Heart right ventricle (tissue), 16 donors: ENCODE results near the gene TTLL7. TPM values are rescaled to one million over a fixed set of nuclear protein-coding genes. Genes with fewer than 3 reads are reported as not detected.

Experiments used
- ATAC-seq, 8 donors: fragments of 200-7000 bp; cut with Tn5 transposase; one replicate each; pipeline ENCODE4 v1.9.1; 2020; ENCODE audit warnings: mild to moderate bottlenecking in 8 of 8, moderate library complexity in 8 of 8, moderate number of reproducible peaks in 1 of 8
- DNase-seq, 2 donors: peaks; one replicate each; pipeline ENCODE4 v3.0.0-alpha.2; 2020
- H3K27ac ChIP-seq, 10 donors: fragments of 200-600 bp; sonication (generic) in 2 of 10; one replicate each; pipeline versions ENCODE4 v1.5.0 to v1.8.0; 2020 to 2022; ENCODE audit warnings: mild to moderate bottlenecking in 3 of 10
- H3K27me3 ChIP-seq, 7 donors: fragments of 200-600 bp; one replicate each; pipeline ENCODE4 v1.8.0; 2021 to 2022; ENCODE audit warnings: mild to moderate bottlenecking in 2 of 7
- H3K36me3 ChIP-seq, 9 donors: fragments of 200-600 bp; sonication (generic) in 1 of 9; one replicate each; pipeline versions ENCODE4 v1.5.0 to v1.8.0; 2020 to 2022; ENCODE audit warnings: mild to moderate bottlenecking in 2 of 9
- H3K4me1 ChIP-seq, 9 donors: fragments of 200-600 bp; sonication (generic) in 1 of 9; one replicate each; pipeline versions ENCODE4 v1.5.0 to v1.8.0; 2020 to 2022; ENCODE audit warnings: mild to moderate bottlenecking in 4 of 9
- H3K4me3 ChIP-seq, 10 donors: fragments of 200-600 bp; sonication (generic) in 2 of 10; one replicate each; pipeline versions ENCODE4 v1.5.0 to v1.8.0; 2020 to 2022; ENCODE audit warnings: mild to moderate bottlenecking in 7 of 10, moderate library complexity in 2 of 10
- H3K9me3 ChIP-seq, 11 donors: fragments of 200-600 bp in 10 of 11; sonication (generic) in 2 of 11; one replicate each; pipeline versions ENCODE4 v1.5.0 to v1.8.0; 2013 to 2022; ENCODE audit warnings: mild to moderate bottlenecking in 2 of 11, control low read depth in 1 of 11, moderate library complexity in 1 of 11
- CTCF ChIP-seq, 9 donors: fragments of 200-600 bp; sonication (generic) in 2 of 9; IDR thresholded peaks; one replicate each; pipeline versions ENCODE4 v1.5.0 to v1.8.0; 2021 to 2022; ENCODE audit warnings: antibody characterized with exemption in 9 of 9, mild to moderate bottlenecking in 5 of 9, moderate library complexity in 1 of 9
- WGBS, 2 donors: extraction: QIAGEN DNeasy Blood & Tissue Kit; methylation state at CpG; one replicate each; pipeline ENCODE4 v1.1.7; 2013; ENCODE audit warnings: inconsistent platforms in 1 of 2; 5-methylcytosine and 5-hydroxymethylcytosine counted together
- intact Hi-C, 10 donors: fragments of 100-400 bp; cut with DNase I; formaldehyde crosslinking; loops; one replicate each; pipeline versions ENCODE4 v1.11.1 to v1.14.2; 2022
- polyA plus RNA-seq, 2 donors: library from polyadenylated mRNA; stranded (reverse); fragments of 200-250 nt; gene quantifications; one replicate each; pipeline ENCODE4 v1.2.3, GENCODE V29; 2013
- total RNA-seq, 10 donors: library from RNA; stranded (reverse); fragmentation: NEBNext Ultra II Directional in 3 of 10; extraction: Animal tissue kit (Norgen Biotek cat#: 25700) in 3 of 10; gene quantifications; one replicate each; pipeline versions ENCODE4 v1.2.1 to v1.2.4, GENCODE V29; 2021 to 2023
- donor health status: Arrhythmogenic right ventricular cardiomyopathy.
- donor health status: ischemic (EF 13 %, LVEDD 7.1; RV severe dilation, severe dysfunction).
- donor health status: healthy with polysubstance abuse.
- donor health status: DM: no; HTN: yes; CAD: no.
- donor health status: DM: no; HTN: no; CAD: no.
- donor health status: ischemic (EF 25% LVEDD 6.9; RV normal size, moderate dysfunction).
- donor health status: ischemic (EF 25% LVEDD 5.7; RV mildly dilated, moderate dysfunction).
- donor health status: healthy.
- donor health status: DM: yes; HTN: yes; CAD: no.
- donor health status: Ischemic cardiomyopathy.
- donor health status: ischemic (EF 35%, LVEDD 5.7; RV mildly dilated, moderate dysfunction).
- donor health status: nonischemic (EF 11% LVEDD 7.7; RV severe dilation, severe dysfunction).
- donor health status: DM: yes; HTN: yes; CAD: no.
- donor health status: PGD.
- donor health status: ischemic (EF 29% LVEDD 5.4; RV normal size, mild dysfunction).
- donor health status: nonischemic (EF 23%, LVEDD 6.1; RV moderate dilation, normal function).

Gene TTLL7
- total and polyA plus RNA-seq, 12 donors, result 1.0 to 12.1 (median 3.7) TPM

DNA sequence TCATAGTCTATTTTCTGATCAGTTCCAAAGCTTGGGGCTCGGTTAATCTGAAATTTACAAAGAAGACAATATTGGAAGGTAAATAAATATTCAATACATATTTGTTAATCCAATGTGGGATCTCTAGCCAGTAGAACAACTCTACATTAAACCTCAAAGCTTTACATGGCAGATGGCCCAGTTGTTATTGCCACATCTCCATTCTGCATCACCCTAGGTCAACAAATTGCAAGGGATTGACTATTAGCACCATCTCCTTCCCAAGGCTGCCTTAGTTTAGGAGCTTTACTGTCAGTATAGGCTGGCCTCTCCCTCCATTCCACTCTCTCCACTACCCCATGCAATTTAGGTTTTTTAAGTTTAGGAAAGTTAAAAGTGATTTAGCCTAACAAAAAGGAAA is 69.7 kb downstream of the TTLL7 start:
- peak in 1 of 8 donors; percentile 42 for ATAC-seq
- no peak for DNase-seq
- Histone ChIP-seq H3K4me3 (no peak overlapping the region), H3K36me3 (peaks cover 0 to 3% (median 0%) of the 10 kb centered on the region in 9 donors), H3K4me1 (no peaks in the 10 kb centered on the region), H3K27ac (no peak overlapping the region), H3K27me3 (no peaks in the 10 kb centered on the region), H3K9me3 (no peaks in the 10 kb centered on the region)
- intact Hi-C loops, result loop anchor here in 2 of 10 donors (10.0 kb wide), 2 partner anchors 826 to 846 kb away; no protein-coding TSS in a partner anchor
- WGBS, 2 donors, result 98% methylated on average over 1 of the region's 1 CpG
- TF ChIP-seq CTCF (IDR thresholded peaks at IDR 0.05), result no peak

- TF ChIP-seq CTCF (IDR thresholded peaks at IDR 0.05), result no peak
- no peak overlapping the region for H3K27ac ChIP-seq
- no peaks in the 10 kb centered on the region for H3K27me3 ChIP-seq
- no peak overlapping the region for H3K4me3 ChIP-seq
- intact Hi-C loops, result loop anchor here in 2 of 10 donors (10.0 kb wide), 2 partner anchors 826 to 846 kb away; no protein-coding TSS in a partner anchor
- H3K36me3 ChIP-seq, result peaks cover 0 to 3% (median 0%) of the 10 kb centered on the region in 9 donors
- H3K4me1 ChIP-seq, result no peaks in the 10 kb centered on the region
- DNase-seq (no peak), ATAC-seq (peak in 3 of 8 donors; percentile 45 to 55 (median 49))
- H3K9me3 ChIP-seq, result no peaks in the 10 kb centered on the region
Measured at GRCh38 chr1:83928396-83928795, 70.5 kb downstream of the TTLL7 start.

GRCh38 chr1:83927701-83928100 is 71.2 kb downstream of the TTLL7 start:
- Histone ChIP-seq H3K4me1 (no peaks in the 10 kb centered on the region), H3K36me3 (peaks cover 0 to 3% (median 0%) of the 10 kb centered on the region in 9 donors), H3K27ac (no peak overlapping the region), H3K9me3 (no peaks in the 10 kb centered on the region), H3K27me3 (no peaks in the 10 kb centered on the region), H3K4me3 (no peak overlapping the region)
- intact Hi-C loops, result loop anchor here in 2 of 10 donors (10.0 kb wide), 2 partner anchors 827 to 847 kb away; no protein-coding TSS in a partner anchor
- no peak for TF ChIP-seq CTCF (IDR thresholded peaks at IDR 0.05)
- WGBS, 2 donors, result 67 to 95% methylated on average over 1 of the region's 1 CpG
- ATAC-seq (no peak), DNase-seq (no peak)

- no peaks in the 10 kb centered on the region for H3K4me1 ChIP-seq
- intact Hi-C loops, result loop anchor here in 2 of 10 donors (10.0 kb wide), 2 partner anchors 828 to 848 kb away; no protein-coding TSS in a partner anchor
- H3K27ac ChIP-seq, result no peak overlapping the region
- no peak for ATAC-seq
- H3K36me3 ChIP-seq, result peaks cover 0 to 3% (median 0%) of the 10 kb centered on the region in 9 donors
- no peak overlapping the region for H3K4me3 ChIP-seq
- no peak for DNase-seq
- no peak for TF ChIP-seq CTCF (IDR thresholded peaks at IDR 0.05)
- no peaks in the 10 kb centered on the region for H3K9me3 ChIP-seq
- no peaks in the 10 kb centered on the region for H3K27me3 ChIP-seq
Measured at GRCh38 chr1:83927061-83927460, 71.9 kb downstream of the TTLL7 start.
